Head of caudate nucleus (tissue), 42 donors: ENCODE data around the gene CLIP4.
A peak's percentile ranks its signal among the peaks of the same experiment; 100 is the strongest.

ENCODE experiments used
- DNase-seq, 42 donors: peaks; one replicate each; pipeline versions ENCODE4 v3.0.0 to v3.0.0-alpha.2; 2020 to 2021; ENCODE audit warnings: mixed read lengths in 7 of 42
- intact Hi-C: fragments of 100-400 bp; cut with DNase I; formaldehyde crosslinking; loops from one replicate; pipeline ENCODE4 v1.15.0; 2022

The CLIP4 gene, protein sequence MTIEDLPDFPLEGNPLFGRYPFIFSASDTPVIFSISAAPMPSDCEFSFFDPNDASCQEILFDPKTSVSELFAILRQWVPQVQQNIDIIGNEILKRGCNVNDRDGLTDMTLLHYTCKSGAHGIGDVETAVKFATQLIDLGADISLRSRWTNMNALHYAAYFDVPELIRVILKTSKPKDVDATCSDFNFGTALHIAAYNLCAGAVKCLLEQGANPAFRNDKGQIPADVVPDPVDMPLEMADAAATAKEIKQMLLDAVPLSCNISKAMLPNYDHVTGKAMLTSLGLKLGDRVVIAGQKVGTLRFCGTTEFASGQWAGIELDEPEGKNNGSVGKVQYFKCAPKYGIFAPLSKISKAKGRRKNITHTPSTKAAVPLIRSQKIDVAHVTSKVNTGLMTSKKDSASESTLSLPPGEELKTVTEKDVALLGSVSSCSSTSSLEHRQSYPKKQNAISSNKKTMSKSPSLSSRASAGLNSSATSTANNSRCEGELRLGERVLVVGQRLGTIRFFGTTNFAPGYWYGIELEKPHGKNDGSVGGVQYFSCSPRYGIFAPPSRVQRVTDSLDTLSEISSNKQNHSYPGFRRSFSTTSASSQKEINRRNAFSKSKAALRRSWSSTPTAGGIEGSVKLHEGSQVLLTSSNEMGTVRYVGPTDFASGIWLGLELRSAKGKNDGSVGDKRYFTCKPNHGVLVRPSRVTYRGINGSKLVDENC

DNA sequence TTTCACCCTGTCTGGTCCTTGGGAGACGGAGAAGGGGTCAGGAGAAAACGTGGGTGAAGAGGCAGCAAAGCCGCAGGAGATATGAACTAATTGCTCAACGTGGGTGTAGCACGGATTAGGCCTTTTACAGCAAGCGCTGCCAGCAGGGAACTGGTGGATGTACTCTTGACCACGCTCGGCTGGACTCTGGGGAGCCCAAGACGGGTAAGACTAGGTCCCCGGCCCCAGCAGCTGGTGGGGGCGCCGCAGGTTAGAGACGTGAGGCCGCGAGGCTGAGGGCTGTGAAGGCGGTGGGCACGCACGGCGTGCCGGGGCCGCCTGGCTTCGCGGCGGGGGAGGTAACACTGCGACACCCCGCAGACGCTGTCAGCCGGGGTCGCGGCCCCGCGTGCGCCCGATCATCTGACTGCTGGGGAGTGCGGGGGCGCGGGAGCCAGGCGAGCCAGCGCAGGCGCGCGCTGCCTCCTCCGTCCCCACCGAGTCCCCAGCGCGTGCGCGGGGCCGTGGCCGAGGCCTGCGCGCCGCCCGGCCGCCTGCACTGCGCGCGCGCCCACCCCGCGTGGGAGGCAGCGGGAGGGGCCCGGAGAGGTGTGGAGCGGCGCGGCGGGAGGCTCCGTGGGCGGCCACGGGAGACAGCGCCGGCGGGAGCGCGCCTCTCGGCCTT lies at the start of gene CLIP4:
Gene CLIP4, plus strand, starts transcription at position 470 of the 664 bp plus-strand sequence. CDS start 5,974 bp downstream, outside the sequence.
- intact Hi-C loops: loop anchor here (5.0 kb wide), 2 partner anchors 38 to 48 kb away; no protein-coding TSS in a partner anchor
- peak in 41 of 42 donors; percentile 45 to 90 (median 81) for DNase-seq

GRCh38 chr2:29066271-29066860 lies 48.8 kb upstream of the CLIP4 start:
- peak in 3 of 42 donors; percentile 25 to 39 (median 37) for DNase-seq
- intact Hi-C loops: loop anchor here (5.0 to 10.0 kb wide), 2 partner anchors 46 to 128 kb away; no protein-coding TSS in a partner anchor

- intact Hi-C loops: loop anchor here (5.0 to 10.0 kb wide), 2 partner anchors 45 to 128 kb away; no protein-coding TSS in a partner anchor
- DNase-seq: peak in 3 of 42 donors; percentile 42 to 54 (median 43)
Measured at GRCh38 chr2:29066997-29067605, 48.1 kb upstream of the CLIP4 start.

- intact Hi-C loops: loop anchor here (5.0 to 10.0 kb wide), 2 partner anchors 44 to 126 kb away; no protein-coding TSS in a partner anchor
- DNase-seq: peak in 3 of 42 donors; percentile 35 to 43 (median 38)
Measured at GRCh38 chr2:29068513-29068912, 46.7 kb upstream of the CLIP4 start.

GRCh38 chr2:29070526-29070925 lies 44.7 kb upstream of the CLIP4 start:
- intact Hi-C loops: no loop called here
- peak in 4 of 42 donors; percentile 30 to 37 (median 33) for DNase-seq

GRCh38 chr2:29071032-29071975 lies 43.9 kb upstream of the CLIP4 start:
- peak in 3 of 42 donors; percentile 26 to 39 (median 32) for DNase-seq
- intact Hi-C loops: no loop called here

DNA sequence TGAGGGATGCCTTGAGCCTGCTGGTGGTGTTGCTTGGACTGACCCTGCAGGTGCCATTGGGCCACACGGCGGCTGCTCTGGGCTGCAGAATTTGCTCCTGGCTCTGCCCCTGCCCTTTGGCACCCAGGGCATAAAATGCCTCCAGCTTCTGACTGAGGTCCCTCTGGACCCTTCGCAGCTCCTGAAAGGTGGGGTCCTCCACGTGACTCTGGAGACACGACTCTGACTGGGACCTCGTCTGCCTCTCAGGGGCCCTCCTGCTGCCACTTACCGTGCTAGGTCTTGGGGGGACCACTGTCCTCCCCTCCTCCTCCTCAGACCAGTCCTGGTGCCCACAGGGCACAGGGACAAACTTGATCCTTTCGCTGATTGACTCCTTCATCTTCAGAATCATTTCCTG lies 43.0 kb upstream of the CLIP4 start:
- peak in 2 of 42 donors; percentile 9 to 10 for DNase-seq
- intact Hi-C loops: no loop called here

GRCh38 chr2:29072971-29073725 lies 42.1 kb upstream of the CLIP4 start:
- DNase-seq: peak in 3 of 42 donors; percentile 25 to 39 (median 35)
- intact Hi-C loops: no loop called here

- intact Hi-C loops: no loop called here
- DNase-seq: peak in 2 of 42 donors; percentile 23 to 30
Measured at GRCh38 chr2:29073933-29074332, 41.3 kb upstream of the CLIP4 start.

DNA sequence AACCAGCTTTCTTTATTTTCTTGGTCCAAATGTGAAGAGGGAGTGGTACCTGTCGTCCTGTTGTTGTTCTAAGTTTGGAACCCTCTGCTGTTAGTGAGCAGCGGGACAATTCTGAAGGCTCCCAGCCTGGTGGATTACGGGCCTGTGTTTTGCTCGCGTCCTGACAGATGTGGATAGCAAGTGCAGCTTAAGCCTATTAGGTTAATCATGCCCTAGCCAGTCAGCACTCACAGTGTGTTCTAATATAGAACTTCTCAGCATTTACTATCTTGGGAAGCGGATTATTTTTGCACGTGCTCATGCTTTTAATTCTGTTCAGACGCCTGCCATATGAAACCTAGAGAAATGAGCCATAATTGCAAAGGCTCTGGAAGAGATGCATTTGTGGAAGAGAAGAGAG lies 40.8 kb upstream of the CLIP4 start, which contains the start of gene PCARE:
Gene PCARE, minus strand, starts transcription at position 113 of the 400 bp plus-strand sequence. CDS start 262 bp downstream, outside the sequence.
- intact Hi-C loops: no loop called here
- peak in 2 of 42 donors; percentile 36 to 37 for DNase-seq

DNA sequence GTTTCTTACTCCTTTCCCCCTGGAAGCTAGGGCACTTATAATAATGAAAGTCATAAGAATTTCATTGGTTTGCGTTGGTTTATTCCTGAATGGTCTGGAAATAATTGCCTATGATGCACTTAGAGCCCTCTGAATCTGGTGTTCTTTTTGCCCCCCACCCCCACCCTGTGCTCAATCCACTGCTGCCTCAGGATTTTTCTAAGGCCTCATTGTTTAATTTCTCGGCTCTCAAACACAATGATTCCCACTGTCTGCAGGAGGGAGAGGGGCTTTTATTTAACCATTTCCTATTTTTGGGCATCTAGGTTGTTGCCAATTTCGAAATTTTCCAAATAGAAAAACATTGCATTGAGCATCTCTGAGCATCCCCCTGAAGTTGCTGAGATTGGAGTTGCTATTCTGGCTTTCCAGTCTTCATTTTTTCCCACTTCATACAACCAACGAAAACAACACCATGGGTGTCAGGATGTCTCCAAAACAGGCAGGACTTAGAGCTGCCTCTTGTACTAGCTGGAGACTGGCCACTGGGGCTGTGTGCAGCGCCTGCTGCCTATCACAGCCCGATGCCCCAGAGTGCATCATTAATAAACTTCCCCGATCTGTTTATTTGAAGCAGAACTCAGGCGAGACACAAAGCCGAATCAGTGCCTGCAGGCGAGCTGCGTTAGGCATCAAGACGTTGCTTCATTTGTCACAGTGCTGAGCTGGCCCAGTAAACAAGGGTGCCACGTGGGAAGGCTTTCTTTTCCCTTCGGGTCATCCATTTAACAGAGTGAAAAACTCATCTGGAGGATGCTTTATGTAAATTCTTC lies 39.1 kb upstream of the CLIP4 start:
- peak; percentile 61 to 93 (median 82) for DNase-seq
- intact Hi-C loops: loop anchor here (5.0 kb wide), 1 partner anchor 41 kb away; the partner anchor contains the start of gene CLIP4

DNA sequence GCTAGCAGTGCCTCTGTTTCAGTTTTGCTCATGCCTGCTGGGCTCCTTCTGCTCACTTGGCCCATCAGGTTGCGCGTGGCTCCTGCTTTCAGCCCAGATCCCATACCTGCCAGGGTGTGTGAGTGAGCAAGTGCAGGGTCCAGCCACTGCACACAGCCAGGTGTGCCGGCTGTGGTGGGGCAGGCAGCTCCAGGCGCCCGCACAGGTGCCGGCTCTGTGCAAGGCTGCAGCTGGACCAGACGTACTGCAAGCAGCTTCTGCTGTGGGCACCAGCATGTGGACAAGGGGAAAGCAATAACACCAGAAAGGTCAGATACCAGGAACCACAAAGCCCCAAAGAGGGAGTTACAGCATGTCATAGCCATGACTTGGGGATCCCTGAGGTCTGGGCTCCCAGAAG lies 35.3 kb upstream of the CLIP4 start:
- intact Hi-C loops: loop anchor here (5.0 kb wide), 1 partner anchor 37 kb away; the partner anchor contains the start of gene CLIP4
- no peak for DNase-seq

DNA sequence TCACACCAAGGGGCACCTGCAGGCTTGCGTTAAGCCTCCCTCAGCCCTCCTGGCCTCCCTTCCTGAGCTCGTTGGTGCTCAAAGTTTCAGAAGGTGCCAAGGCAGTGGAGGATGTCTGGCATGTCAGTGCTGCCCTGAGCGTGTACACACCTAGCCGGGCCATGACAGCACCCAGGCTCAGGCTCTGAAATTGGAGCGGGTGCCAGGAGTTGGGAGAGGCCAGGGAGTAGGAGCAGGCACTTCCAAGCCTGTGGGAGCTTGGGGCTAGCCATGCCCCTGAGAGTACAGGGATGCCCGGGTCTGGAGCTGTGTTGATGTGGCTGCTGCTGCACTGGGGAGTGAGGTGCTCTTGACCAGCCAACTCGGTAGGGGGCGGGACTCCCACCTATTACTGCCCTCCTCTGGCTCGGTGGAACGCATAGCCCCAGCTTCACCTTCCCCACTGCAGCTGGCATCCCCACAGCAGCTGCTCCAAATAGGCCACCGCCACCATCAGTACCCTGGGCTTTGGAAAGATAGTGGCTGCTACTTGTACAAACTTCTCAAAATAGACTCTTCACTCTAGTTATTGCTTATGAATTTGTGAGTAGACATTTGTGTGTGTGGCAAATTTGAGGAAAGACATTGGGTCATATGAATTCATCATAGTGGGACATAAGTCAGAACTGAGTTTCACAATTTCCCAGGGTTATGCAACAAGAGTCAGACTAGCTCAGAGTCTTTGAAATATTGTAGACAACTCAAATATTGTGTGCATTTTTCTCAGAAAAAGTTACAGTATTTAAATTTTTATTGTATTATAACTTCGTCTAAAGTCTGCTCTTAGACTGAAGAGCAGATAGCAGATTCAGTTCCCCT lies 34.1 kb upstream of the CLIP4 start:
- DNase-seq: no peak
- intact Hi-C loops: no loop called here

DNA sequence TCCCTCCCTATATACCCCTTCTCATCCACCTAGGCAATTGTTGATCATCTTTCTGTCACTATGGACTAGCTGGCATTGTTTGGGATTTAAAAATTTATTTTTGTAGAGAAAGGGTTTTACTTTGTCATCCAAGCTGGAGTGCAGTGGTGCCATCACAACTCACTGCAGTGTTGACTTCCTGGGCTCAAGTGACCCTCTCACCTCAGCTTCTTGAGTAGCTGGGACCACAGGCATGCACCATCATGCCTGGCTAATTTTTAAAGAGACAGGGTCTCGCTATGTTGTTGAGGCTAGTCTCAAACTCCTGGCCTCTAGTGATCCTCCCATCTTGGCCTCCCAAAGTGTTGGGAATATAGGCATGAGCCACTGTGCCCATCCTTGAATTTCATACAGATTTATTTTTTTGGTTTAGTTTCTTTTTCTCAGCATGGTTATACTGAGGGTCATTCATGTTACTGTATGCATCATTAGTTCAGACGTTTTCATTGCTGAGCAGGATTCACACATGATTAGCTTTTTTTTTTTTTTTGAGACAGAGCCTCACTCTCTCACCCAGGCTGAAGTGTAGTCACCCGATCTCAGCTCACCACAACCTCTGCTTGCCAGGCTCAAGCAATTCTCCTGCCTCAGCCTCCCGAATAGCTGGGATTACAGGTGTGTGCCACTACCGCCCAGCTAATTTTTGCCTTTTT lies 32.3 kb upstream of the CLIP4 start:
- no peak for DNase-seq
- intact Hi-C loops: no loop called here
